GM18499 (cell line): Measurements from ENCODE around the gene CDC42BPG.

ENCODE experiments used
- ATAC-seq: cut with Tn5 transposase; IDR thresholded peaks from one replicate; pipeline ENCODE4 v1.9.1; 2021; ENCODE audit warnings: moderate number of reproducible peaks; ENCODE audit not compliant: insufficient read depth, unreplicated experiment

The CDC42BPG gene

DNA sequence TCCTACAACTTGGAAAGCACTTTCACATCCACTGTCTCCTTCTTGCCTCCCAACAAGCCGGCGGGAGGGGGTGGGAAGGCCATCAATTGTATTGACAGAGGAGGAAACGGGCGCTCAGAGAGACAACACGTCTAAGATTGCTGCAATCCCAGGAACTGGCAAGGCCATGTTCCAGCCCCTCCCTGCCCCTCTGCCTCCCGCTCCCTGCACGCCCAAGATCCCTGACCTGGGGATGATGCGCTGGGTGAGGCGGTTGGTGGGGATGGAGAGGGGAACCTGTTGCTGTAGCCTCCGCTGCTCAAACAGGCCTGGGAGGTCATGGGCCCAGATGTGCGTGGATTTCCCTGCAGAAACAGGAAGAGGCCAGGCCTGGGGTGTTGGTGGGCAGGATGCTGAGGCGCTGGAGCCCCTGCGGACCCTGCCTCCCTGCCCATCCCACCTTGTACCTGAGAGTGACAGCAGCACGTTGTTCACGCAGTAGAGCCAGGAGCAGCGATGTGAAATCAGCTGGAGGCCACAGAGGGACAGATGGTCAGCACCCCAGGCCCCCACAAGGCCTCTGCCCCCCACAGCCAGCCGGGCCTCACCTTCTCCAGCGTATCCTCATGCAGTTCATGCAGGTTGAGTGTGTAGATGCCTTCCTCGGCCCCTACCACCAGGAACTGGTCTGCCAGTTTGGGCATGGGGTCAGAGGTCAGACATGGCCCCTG is 48.3 kb downstream of the CDC42BPG start:
- no peak for ATAC-seq

- ATAC-seq = no peak
Measured at GRCh38 chr11:64794526-64794925, 49.9 kb downstream of the CDC42BPG start.

DNA sequence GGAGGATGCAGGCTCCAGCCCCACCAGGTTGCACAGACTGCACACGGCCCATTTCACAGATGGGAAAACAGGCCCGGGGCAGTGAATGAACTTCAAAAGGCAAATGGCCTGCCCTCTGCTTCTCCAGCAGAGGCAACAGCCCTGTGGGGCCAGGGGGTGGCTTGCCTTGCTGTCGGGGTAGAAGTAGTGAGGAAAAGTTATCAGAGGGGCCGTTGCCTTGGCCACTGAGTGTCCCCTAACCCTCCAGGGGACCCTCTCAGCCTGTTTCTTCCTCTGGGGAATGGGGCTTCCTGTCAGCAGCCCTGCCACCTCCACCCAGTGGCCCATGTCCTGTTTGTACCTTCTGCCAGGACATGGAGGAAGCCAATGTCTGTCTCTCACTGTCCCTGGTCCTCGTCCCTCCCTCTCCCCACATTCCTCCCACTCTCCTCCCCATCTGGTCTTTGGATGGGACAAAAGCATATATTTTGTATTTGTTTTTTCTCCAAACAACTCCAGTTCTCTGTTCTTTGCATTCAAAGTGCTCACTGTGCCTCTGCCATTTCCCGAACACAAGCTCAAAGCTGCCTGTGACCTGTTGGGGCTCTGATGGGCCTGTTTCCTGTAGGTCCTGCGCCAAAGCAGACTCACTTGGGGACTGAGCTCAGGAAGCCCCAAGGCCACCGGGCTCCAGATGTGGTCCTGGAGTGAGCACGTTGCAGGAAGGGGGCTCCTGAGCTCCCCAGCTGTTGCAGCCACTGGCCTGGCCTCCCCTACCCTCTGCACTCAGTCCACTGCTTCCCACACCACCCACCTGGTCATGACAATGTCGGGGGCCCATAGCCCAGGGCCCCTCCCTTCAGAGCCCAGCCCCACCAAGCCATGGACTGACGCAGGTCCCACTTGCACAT is 50.9 kb downstream of the CDC42BPG start:
- no peak for ATAC-seq

DNA sequence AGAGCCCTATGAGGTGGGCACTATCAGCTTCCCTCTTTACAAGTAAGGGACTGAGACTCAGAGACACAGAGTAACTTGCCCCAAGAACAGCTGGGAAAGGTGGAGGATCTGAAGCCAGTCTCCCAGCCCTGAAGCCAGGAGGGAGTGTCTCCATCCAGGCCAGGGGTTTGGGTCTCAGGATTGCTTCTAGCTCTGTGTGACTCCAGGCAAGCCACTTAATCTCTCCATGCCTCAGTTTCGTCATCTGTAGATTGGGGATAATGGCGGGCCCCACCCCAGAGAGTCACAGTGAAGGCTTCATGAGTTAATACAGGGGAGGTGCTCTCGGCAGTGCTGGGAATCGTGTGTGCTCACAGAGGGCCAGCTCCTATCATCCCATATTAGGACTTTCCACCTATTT is 52.0 kb downstream of the CDC42BPG start:
- ATAC-seq = no peak

- no peak for ATAC-seq
Measured at GRCh38 chr11:64791781-64792291, 52.6 kb downstream of the CDC42BPG start.

- no peak for ATAC-seq
Measured at GRCh38 chr11:64790205-64791095, 54.0 kb downstream of the CDC42BPG start.

GRCh38 chr11:64789331-64790204 is 54.9 kb downstream of the CDC42BPG start:
- ATAC-seq = no peak

GRCh38 chr11:64788321-64789215 is 55.9 kb downstream of the CDC42BPG start:
- ATAC-seq = no peak

DNA sequence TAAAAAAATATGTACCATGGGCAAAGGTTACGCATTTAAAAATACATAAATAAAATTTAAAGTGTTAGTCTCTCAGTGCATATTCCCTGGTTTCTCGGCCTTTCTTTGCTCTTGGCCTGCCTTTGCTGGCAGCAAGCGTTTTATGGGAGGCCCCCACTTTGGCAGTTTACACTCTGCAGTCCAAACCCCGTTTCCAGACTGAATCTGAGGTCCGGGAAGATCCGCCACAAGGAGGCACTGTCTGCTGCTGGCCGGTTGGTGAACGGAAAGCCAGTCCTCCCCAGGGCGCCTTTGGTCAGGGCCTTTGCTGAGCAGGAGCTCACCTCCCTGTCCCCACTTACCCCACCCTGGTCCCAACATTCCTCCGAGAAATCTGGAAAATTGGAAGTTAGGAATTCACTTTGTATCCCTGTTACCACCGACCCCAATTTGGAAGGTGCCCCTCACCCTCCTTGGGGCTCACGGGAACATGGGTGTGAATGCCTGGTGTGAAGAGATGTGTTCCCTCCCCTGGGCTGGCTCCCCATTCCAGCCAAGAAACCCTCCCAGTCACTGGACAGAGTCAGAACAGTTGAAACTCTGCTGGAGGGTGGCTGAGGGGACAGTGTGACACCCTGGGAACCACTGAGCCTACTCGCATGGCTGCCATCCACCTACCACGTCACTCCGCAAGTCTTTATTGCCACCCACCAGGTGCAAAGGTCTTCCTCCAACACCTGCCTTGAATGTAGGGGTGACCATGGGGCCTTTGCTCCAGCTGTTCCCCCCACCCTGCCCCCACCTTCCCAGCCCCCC is 56.7 kb downstream of the CDC42BPG start:
- no peak for ATAC-seq

DNA sequence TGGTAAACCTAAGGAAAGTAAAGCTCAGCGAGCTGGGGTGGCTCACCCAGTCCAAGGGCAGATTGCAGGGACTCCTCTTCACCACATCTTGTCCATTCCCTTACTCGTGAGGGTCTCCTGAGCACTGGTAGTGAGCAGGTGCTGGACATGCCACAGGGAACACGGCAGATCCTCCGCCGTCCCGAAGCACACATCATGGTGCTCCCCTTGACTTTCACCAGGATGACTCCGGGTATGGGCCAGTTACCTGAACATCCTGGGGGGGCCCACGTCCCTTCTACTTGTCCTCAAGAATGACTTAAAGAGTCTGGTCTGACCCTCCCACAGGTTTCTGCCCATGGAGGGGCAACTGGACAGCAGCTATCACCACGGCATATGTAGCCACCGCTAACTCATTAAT is 58.1 kb downstream of the CDC42BPG start:
- no peak for ATAC-seq

- ATAC-seq = no peak
Measured at GRCh38 chr11:64784813-64785581, 59.5 kb downstream of the CDC42BPG start.

- ATAC-seq = peak; percentile 60
Measured at GRCh38 chr11:64778473-64779298, 65.8 kb downstream of the CDC42BPG start, which contains the start of gene SF1. Gene SF1 (minus strand): TSS chr11:64778542. CDS start chr11:64778392, 150 bp downstream.

- ATAC-seq = no peak
Measured at GRCh38 chr11:64778223-64778472, 66.3 kb downstream of the CDC42BPG start.

- ATAC-seq = no peak
Measured at GRCh38 chr11:64777449-64778222, 66.8 kb downstream of the CDC42BPG start.

DNA sequence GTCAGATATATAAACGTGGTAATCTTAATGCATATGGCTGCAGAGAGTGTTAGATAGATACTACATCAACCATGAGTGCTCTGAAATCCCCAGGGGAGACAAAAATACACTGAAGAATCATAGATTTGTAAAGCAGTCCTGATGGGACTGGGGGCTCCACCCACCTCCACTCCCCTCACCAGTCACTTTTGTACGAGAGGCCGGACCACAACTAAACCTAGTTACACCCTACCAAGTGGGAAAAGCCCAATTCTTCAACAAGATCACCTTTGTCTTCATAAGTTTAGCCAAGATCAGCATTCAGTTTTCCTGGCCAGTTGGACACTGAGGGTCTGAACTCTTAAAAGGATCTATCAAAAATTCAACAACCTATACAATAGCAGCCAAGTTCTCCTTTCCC is 67.6 kb downstream of the CDC42BPG start:
- no peak for ATAC-seq

- no peak for ATAC-seq
Measured at GRCh38 chr11:64776425-64776824, 68.0 kb downstream of the CDC42BPG start.
